GM21786 (cell line): Measurements from ENCODE around the gene PKN2.
"Not testable (repeated sequence)": the region's sequence is repeated elsewhere in the genome, so short reads cannot be mapped to it uniquely, and the experiment has no call there.

Experiments used
- ATAC-seq: cut with Tn5 transposase; IDR thresholded peaks from one replicate; pipeline ENCODE4 v1.9.1; 2021; ENCODE audit not compliant: unreplicated experiment

PKN2 gene

DNA sequence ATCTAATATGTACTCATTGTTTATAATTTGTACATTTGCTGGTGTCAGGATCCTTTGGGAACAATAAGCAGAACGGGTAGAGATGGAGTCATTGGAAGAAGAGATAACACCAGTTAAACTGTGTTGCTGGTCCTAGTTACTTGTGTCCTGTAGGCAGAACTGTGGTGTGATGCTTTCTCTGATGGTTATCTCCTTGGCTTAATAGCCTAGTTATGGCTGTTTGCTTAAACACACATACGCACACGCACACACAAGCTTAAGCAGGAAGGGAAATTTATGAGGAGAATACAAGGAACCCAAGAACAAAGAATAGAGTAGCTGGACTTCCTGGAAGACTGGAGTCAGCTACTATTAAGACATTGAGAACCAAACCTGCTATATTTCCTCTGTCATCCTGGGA, 5.7 kb upstream of the PKN2 start:
- no peak for ATAC-seq

GRCh38 chr1:88680471-88680870, 3.6 kb upstream of the PKN2 start:
- ATAC-seq = no peak

GRCh38 chr1:88680911-88681622, 3.0 kb upstream of the PKN2 start:
- ATAC-seq = no peak

DNA sequence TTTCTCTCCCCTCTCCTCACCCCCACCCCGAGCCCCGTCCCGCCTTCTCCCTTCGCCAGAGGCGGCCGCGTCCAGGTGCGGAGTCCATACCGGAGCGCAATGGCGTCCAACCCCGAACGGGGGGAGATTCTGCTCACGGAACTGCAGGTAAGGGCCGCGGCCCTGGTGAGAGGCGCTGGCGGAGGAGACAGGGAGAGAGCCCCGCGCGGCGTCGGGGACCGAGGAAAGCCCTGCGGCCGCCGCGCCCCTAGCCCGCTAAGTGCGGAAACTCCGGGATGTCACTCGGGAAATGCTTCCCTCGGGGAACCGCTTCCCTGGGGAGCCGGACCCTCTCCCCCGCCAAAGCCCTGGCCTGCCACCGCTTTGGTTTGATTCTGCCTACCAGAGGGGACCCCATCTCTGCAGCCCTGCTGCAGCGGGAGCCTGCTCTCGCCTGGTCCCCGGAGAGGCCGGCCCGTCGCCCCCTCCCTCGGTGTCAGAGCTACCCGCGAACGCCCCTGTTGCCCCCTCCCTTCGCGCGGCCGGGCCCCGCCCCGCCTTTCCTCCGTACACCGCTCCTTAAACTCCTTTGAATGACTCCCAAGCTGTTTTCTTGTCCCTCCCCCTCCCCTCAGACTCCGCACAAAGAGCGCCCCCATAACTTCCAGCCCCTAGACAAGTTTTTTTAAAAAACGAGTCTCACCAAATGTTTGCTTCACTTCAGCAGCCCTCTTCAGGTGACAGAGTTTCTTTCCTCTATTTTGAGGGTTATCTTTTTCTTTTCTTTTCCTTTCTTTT, 597 bp downstream of the PKN2 start:
- ATAC-seq = peak; percentile 36

GRCh38 chr1:88685259-88685620, 1.2 kb downstream of the PKN2 start:
- no peak for ATAC-seq

GRCh38 chr1:88691540-88691939, 7.5 kb downstream of the PKN2 start:
- ATAC-seq = no peak

GRCh38 chr1:88695781-88696180, 11.7 kb downstream of the PKN2 start:
- no peak for ATAC-seq

GRCh38 chr1:88697503-88697902, 13.4 kb downstream of the PKN2 start:
- no peak for ATAC-seq

DNA sequence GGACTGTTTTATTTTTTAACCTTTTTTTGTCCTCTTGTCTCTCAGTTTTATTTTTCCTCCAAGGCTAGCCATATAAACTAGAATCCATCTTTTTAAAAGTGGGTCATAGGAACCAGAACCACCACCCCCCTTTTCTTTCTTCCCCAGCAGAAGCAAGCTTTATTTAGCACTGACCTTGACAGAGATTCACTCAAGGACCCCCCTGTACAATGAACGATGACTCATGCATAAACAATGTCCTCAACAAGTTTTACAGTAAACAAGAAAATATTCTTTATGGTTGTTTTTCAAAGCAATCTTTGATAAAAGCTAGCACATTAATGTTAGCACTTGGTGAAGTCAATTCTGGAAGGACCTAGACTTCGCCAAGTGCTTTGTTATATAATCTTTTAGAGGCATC, 14.1 kb downstream of the PKN2 start:
- ATAC-seq = no peak

DNA sequence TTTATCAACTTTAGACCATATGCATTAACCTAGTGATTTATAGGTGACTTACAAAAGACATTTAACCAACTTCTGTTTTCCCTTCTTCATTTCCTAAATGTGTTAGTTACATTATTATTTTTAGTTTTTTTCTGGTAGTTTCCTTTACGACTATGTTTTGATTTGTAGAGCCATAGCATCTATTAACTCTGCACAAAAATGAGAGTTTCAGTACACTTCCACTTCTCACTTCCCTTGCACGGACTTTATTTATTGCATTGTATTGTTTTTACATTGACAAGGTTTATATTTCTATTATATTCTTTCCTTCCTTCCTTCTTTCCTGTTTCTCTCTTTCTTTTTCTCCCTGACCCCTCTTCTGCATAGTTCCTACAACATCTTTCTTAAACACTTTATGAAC, 14.7 kb downstream of the PKN2 start:
- ATAC-seq = no peak

- no peak for ATAC-seq
Measured at GRCh38 chr1:88700425-88701013, 16.4 kb downstream of the PKN2 start.

- peak; percentile 89 for ATAC-seq
Measured at GRCh38 chr1:88701275-88701674, 17.2 kb downstream of the PKN2 start.

DNA sequence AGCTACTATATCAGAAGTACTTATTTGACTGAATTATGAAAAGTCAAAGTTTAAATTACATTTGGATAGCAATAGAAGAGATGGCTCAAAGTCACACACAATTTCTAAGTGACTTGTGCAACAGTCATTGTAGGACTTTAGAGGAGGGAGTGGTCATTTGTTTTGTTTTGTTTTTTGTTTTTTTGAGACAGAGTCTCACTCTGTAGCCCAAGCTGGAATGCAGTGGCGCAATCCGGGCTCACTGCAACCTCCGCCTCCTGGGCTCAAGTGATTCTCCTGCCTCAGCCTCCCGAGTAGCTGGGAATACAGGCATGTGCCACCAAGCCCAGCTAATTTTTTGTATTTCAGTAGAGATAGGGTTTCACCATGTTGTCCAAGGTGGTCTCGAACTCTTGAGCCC, 17.7 kb downstream of the PKN2 start:
- ATAC-seq = not testable (repeated sequence)

DNA sequence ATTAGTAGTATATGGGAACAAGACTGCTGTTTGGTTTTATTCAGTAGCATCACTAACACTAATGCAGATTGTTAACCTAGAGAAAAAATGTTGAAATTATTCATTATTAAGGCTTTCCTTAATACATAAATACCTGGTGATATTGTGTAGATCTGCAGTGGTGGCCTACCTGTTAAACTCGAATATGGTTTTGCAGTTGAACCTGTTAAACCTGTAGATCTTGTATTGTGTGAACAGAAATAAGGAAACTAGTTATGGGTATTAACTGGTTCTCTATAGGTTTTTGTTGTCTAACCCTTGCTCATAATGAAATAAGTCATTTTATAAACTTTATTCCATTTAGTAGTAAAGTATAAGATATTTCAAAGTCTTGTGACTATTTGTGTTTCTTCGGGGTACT, 23.9 kb downstream of the PKN2 start:
- ATAC-seq = no peak

DNA sequence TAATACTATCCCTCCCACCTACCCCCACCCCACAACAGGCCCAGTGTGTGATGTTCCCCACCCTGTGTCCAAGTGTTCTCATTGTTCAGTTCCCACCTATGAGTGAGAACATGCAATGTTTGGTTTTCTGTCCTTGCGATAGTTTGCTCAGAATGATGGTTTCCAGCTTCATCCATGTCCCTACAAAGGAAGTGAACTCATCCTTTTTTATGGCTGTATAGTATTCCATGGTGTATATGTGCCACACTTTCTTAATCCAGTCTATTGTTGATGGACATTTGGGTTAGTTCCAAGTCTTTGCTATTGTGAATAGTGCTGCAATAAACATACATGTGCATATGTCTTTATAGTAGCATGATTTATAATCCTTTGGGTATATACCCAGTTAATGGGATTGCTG, 28.8 kb downstream of the PKN2 start:
- ATAC-seq = not testable (repeated sequence)

DNA sequence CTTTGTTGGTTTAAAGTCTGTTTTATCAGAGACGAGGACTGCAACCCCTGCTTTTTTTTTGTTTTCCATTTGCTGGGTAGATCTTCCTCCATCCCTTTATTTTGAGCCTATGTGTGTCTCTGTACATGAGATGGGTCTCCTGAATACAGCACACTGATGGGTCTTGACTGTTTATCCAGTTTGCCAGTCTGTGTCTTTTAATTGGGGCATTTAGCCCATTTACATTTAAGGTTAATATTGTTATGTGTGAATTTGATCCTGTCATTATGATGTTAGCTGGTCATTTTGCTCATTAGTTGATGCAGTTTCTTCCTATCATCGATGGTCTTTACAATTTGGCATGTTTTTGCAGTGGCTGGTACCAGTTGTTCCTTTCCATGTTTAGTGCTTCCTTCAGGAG, 32.5 kb downstream of the PKN2 start:
- ATAC-seq = not testable (repeated sequence)

DNA sequence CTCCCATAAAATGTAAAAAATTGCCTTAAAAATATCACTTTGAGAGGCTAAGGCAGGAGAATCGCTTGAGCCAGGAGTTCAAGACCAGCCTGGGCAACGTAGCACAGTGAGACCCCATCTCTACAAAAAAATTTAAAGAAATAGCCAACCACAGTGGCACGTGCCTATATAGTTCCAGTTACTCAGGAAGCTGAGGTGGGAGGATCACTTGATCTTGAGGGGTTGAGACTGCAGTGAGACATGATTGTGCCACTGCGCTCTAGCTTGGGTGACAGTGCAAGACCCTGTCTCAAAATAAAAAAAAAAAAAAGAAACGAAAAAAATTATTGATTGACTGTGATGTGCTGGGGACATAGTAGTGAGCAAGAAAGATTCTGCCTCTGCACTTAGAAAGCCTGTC, 38.4 kb downstream of the PKN2 start:
- ATAC-seq = no peak

DNA sequence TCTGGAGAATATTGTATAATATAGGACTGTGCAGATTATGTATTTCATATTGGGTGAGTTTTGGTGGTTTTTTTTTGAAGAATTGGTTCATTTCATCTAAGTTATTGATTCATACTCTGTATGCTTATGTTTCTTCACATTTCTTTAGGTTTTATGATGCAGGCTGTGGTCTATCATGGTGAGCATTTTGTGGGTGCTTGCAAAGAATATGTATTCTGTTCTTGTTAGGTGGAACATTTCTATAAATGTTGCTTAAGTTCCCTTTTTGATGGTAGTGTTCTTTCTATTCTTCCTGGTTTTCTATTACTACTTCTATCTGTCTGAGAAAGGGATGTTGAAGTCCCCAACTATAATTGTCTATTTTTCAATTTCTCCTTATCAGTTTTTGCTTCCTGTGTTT, 42.6 kb downstream of the PKN2 start:
- no peak for ATAC-seq

DNA sequence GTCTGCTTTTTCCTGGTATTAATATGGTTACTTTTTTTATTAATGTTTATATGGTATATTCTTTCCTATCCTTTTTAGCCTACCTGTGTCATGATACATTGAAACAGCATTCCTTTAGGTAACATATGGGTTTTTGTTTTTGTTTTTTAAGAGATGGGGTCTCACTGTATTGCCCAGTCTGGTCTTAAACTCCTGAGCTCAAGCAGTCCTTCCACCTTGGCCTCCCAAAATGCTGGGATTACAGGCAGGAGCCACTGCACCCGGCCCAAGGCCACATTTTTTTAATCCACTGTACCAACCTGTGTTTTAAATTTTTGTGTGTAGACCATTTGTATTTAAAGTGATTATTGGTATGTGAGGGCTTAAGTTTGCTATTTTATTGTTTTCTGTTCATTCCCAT, 43.1 kb downstream of the PKN2 start:
- no peak for ATAC-seq

- no peak for ATAC-seq
Measured at GRCh38 chr1:88729297-88729696, 45.2 kb downstream of the PKN2 start.

DNA sequence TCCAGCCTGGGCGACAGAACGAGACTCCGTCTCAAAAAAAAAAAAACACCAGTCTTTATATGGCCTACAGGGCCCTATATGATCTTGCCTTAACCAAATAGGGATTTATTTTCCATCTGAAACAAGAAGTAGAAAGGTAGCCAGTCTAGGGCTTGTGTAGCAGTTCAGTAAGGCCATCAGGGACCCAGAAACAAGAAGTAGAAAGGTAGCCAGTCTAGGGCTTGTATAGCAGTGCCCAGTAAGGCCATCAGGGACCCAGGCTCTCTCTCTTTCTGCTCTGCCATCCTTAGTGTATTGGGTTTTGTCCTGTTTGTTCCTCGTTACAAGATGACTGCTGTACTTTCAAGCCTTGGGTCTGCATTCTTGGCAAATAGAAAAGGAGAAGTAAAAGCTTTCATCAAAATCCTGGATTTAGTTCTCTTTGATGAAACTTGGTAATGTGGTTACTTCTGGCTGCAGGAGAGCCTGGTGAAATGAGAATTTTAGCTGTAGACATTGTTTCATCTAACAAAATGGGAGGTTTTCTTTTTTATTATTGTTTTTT, 46.1 kb downstream of the PKN2 start:
- ATAC-seq = no peak

GRCh38 chr1:88730995-88731394, 46.9 kb downstream of the PKN2 start:
- no peak for ATAC-seq
